Iris pigment epithelial cell (primary cell): ENCODE data around the gene MUC4.

Experiments
- DNase-seq: peaks from one replicate; pipeline ENCODE4 v3.0.0-alpha.2; 2011; ENCODE audit warnings: low read depth

MUC4 gene, protein sequence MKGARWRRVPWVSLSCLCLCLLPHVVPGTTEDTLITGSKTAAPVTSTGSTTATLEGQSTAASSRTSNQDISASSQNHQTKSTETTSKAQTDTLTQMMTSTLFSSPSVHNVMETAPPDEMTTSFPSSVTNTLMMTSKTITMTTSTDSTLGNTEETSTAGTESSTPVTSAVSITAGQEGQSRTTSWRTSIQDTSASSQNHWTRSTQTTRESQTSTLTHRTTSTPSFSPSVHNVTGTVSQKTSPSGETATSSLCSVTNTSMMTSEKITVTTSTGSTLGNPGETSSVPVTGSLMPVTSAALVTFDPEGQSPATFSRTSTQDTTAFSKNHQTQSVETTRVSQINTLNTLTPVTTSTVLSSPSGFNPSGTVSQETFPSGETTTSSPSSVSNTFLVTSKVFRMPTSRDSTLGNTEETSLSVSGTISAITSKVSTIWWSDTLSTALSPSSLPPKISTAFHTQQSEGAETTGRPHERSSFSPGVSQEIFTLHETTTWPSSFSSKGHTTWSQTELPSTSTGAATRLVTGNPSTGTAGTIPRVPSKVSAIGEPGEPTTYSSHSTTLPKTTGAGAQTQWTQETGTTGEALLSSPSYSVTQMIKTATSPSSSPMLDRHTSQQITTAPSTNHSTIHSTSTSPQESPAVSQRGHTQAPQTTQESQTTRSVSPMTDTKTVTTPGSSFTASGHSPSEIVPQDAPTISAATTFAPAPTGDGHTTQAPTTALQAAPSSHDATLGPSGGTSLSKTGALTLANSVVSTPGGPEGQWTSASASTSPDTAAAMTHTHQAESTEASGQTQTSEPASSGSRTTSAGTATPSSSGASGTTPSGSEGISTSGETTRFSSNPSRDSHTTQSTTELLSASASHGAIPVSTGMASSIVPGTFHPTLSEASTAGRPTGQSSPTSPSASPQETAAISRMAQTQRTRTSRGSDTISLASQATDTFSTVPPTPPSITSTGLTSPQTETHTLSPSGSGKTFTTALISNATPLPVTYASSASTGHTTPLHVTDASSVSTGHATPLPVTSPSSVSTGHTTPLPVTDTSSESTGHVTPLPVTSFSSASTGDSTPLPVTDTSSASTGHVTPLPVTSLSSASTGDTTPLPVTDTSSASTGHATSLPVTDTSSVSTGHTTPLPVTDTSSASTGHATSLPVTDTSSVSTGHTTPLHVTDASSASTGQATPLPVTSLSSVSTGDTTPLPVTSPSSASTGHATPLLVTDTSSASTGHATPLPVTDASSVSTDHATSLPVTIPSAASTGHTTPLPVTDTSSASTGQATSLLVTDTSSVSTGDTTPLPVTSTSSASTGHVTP (N-terminal part only)

DNA sequence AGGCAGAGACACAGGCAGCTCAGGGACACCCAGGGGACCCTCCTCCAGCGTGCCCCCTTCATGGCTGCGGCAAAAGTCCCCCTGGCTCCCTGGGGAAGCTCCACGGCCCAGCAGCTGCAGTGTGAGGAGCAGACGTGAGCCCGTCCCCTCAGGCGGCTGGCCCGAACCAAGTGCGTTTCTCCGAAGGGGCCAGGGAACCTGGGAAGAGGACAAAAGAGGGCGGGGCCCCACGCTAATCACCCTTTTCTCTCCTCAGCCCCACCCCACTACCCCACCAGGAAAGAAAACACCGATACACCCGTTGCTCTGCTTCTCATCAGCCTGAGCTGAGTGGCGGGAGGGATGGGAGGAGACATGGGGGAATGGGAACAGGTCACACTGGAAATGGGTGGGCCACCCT is at the start of gene MUC4:
Gene MUC4 (minus strand): TSS at position 174 of the 400 bp plus-strand sequence. CDS start 112 bp downstream, at position 62.
- no peak for DNase-seq

DNA sequence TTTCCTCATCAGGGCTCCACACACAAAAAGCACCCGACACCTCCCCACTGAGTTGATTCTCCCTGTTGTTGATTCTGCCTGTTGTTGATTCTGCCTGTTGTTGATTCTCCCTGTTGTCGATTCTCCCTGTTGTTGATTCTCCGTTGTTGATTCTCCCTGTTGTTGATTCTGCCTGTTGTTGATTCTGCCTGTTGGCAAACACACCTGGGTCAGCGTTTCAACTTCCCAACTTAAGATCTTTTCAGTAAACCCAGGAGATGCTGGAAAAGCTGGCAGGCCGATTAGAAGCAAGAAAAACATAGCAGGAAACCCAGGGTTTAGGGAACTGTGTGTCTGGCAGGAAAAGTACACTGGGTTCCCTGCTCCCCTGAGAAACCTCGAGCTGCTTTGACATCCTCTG is 48.7 kb upstream of the MUC4 start:
- DNase-seq = no peak

DNA sequence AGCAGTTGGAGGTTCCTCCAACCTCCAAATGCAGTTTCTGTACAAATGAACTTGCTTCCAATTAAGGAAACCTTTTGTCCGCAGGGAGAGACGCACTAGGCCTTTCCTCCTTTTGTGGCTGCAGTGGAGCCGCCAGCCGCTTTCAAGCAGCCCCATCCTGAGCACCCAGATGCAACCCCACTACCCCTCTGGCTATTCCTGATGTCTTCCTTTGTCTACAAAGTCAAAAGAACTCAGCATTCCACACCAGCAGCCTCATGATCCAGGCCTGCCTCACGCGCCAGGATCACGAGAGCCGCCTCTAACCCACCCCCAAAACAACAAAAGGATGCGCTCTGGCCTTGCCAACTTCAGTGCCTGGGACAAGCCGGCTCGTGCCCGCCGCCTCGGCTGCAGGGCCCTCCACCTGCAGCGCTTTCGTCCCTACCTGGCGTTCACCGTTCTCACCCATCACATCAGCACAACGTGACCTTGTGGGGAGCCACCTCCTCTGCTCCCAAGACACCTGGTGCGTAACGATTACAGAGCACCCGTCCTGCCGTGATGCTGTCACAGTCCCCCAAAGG is 48.2 kb upstream of the MUC4 start:
- DNase-seq = no peak

DNA sequence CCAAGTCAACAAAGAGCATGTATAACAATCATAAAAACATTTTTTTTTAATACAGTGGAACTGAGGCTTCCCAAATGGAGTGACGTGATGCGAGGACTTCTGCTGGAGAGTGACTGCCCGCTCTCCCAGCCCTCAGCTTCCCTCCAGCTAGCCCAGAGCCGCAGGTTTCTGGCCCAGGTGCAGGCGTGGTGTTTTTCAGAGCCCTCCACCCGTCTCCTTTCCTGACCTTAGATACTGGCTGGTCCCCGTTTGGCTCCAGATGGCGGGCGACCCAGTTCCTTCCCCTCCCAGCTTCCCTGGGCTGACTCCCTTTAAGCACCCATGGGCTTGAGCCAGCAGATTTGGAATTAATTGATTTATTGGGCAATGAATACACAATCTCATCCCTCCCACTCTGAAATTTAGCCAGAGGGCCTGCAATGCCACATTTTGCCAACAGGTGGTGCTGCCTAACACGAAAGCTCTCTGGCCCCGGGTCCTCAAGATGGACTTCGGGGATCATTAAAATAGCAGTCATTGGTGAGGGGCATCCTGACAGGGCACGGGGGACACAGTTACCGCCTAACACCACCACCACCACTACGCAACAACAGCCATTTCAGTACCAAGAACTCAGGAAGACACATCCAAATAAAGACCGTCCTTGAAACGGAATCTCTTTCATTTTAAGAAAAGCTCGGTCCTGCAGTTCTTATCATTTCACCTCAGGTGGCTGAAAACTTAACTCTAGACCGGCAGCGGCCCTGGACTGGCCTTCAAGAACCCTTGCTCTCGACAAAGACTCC is 47.5 kb upstream of the MUC4 start:
- DNase-seq = peak; percentile 47

DNA sequence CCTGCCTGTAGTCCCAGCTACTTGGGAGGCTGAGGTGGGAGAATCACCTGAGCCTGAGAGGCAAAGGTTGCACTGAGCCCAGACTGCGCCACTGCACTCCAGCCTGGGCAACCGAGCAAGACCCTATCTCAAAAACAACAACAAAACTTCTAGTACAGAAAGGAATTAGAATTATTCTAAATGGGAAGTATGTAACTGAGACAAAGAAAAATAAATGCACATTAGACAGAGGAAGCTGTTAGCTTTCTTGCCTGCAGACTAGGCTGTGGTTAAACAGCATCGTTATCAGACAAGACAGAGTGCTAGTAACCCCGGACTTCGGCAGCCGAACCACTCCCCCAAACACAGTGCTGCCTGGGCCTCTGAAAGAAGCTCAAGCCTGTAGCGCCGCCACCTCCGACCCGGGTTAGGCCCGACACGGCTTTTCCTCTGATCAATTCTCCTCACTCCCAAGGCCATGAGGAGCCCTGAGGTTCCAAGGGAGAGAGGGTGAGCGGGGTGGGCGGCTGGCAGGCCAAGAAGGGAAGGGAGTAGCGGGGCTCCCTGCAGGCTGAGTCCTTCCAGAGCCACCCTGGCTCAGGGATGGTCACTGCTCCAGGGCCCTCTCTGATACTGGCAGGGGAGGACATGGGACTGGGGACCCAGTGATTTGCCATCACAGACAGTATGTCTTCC is 44.8 kb upstream of the MUC4 start:
- no peak for DNase-seq

DNA sequence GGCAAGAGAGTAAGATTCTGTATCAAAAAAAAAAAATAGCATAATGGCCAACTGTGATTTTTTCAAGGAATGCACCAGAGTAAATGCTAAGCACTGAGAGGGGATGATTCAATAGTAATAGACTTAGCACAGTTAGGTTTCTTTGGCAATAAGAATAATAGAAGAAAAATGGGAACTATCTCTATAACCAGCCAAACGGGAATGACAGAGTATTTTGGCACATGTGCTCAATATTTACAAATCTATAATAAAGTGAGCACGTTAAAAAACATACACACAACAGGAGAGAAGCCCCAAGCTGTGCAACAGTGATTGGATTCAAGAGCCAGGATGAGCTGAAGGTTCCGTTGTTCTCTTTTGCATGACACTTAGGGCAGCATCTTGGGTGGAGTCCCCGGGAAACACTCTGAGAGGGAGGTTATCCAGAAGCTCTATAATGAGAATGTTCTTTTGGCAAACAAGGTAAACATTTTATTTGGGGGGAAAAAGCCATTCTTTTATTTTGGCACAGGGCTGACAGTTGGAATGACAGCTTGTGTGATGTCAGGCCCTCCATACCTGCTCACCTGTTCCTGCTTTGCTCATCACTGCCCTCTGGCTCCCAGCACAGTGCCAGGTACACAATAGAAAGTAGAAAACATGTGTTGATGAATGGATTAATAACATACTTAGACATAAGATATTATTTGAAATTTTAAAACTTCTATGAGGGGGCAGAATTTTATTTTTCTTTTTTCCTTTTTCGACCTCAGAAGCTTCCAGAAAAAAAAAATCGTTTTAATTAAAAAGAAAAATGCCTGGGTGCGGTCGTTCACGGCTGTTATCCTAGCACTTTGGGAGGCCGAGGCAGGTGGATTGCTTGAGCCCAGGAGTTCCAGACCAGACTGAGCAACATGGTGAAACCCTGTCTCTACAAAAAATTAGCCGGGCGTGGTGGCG is 44.0 kb upstream of the MUC4 start:
- DNase-seq = no peak

DNA sequence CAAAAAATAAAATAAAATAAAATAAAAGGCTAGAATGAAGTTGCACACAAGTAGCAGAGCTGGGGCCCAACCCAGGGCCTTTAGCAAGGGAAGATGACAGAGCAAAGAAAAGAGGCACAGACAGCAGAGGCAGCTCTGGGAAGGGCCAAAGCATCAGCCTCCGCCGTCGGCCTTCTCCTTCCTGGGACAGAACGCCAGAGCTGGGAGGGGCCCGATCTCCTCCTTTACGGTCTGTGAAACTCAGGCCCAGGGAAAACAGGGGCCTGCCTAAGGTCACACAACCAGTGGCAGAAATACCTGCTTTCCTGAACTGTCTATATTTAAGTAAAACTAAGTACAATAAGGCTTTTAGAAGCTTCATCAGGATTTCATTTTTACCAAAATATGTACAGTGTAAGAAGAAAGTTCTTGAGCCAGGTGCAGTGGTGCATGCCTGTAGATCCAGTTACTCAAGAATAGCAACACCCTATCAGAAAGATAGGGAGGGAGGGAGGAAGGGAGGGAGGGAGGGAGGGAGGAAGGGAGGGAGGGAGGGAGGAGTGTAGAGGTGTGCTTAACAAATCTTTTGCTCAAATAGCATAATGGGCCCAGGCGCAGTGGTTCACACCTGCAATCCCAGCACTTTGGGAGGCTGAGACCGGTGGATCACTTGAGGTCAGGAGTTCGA is 43.0 kb upstream of the MUC4 start:
- DNase-seq = no peak

DNA sequence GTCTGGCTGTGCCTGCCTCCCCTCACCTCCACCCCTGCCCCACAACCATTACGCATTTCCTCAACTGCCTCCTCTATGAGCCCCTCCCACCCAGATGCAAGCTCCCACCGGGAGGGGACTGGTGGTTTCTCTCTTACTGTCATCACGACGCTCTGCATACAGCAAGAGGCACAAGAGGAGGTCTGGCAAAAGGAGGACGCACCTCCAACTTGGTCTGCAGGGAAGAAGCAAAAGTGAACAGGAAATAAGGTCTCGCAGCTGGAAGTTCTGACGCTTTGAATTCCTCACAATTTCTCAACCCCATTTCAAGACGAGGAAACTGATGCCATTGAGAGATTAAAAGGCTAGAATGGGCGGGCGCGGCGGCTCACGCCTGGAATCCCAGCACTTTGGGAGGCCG is 42.3 kb upstream of the MUC4 start:
- no peak for DNase-seq

DNA sequence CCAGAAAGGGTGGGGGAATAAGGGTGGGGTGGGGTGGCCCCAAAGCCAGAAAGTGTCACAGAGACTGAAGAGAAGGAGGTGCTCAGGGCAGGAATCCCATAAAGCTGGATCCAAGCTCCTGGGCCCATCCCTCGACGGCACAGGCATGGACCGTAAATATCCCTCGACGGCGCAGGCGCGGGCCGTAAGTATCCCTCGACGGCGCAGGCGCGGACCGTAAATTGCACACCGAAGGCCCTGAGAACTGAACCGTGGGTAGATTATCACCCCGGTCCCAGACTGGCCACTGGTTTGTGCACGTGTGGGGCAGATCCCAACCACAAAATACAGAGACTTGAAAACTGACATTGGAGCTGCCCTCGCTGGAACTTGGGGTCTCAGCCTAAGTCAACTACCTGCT is 41.3 kb upstream of the MUC4 start:
- DNase-seq = no peak

DNA sequence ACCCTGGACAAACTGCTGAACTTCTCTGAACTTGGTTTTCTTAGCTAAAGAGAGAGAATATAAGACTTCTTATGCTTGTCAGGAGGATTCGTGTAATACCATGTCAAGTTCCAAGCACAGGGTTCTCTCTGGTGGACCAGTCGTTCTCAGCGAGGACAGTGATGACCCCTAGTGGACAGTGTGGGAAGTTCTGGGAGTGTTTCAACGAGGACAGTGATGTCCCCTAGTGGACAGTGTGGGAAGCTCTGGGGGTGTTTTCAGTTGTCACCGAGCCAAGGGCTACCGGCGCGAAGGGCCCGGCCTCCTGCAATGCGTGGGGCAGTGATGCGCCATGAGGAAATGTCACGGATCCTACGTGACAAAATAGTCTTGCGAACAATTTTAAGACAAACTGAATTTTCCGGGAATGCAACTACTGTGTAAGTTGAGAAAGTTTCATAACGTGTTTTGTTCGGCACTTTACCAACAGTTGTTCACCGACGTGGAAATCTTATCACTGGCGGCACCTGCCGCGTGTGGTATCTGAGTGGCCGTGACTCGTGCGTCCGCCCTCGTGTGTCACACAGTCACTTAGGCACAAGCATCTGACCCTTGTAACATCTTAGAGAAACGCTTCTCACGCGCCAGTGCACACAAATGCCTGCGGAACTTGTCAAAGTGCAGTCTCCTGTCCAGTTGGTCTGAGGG is 39.3 kb upstream of the MUC4 start:
- DNase-seq = peak; percentile 88

DNA sequence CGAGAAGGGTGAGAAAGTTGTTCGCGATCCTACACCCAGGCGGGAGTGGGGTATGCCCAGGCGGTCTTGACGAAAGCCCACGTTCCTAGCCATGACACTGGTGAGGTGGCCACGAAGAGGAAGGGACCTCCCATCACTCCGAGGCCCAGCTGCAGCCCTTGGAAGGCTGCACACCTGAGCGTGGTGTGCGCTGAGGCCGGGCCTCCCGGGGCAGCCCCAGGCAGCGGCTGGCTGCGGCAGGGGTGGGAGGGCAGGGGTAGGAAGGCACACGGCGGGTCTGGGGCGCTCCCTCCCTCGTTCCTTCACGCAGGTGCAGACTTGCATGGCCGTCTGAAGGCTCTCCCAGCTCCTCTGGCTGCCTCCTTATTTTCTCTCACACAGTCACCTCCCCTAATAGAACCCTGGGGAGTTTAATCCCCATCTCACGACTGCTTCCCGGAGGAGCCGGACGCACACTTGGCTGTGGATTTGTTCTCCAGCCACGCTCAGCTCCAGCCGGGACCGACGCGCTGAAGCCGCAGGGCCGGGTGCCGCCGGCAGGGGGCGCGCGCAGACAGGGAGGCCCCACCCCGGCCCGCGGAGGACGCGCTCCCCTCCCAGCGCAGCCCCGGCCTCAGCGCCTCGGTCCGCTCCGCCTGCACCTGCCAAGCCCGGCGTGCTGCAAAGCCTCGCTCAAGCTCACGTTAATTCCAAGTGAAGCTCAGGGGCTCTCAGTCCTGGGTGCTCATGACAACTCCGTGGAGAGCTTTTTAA is 37.8 kb upstream of the MUC4 start:
- DNase-seq = no peak

DNA sequence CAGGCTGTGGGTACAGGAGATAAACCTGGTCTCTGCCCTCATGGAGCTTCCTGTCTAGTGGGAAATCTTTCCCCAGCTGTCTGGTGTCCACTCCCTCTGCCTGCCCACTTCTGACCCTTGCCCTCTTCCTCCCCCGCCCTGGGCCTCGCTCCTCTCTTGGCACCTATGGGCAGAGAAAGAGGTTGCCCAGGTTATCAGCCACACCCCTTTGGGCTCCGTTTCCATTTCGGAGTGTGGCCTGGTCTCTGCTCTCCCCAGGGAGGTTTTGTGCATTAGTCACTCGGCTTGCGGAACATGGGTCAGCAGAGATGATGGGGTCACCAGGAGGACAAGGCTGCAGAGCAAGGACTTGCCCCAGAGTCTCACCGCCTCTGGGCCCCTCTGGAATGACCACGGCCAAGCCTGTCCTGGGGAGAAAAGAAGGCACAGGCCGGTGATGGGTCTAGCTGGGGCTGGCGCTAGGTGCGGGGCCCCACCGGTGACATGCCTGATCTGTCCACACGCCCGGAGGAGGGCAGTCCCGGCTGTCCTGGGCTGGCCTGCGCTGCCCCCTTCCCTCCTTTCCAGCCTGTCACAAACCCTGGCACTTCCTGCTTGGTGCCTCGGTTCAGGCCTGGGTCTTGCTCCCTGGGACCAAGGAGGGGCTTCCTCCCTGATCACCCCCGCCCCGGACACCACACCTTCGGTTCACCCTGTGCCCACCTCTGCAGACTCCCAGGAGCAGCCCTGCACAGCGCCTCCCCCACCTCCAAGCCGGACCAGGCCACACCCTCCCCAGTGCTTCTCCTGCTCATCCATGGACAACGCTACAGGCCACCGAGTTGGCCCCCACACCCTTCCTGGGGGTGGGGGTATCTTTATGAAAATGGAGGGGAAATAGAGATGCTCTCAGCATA is 35.6 kb upstream of the MUC4 start:
- DNase-seq = peak; percentile 86

DNA sequence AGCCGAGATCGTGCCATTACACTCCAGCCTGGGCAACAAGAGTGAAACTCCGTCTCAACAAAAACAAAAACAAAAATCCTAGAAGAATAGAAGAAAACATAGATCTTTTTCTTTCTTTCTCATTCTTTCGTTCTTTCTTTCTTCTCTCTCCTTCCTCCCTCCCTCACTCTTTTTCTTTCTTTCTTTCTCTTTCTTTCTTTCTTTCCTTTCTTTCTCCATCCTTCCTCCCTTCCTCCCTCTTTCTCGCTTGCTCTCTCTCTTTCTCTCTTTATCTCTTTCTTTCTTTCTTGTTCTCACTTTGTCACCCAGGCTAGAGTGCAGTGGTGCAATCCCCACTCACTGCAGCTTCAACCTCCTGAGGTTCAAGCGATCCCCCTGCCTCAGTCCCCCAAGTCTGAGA is 33.8 kb upstream of the MUC4 start:
- no peak for DNase-seq

DNA sequence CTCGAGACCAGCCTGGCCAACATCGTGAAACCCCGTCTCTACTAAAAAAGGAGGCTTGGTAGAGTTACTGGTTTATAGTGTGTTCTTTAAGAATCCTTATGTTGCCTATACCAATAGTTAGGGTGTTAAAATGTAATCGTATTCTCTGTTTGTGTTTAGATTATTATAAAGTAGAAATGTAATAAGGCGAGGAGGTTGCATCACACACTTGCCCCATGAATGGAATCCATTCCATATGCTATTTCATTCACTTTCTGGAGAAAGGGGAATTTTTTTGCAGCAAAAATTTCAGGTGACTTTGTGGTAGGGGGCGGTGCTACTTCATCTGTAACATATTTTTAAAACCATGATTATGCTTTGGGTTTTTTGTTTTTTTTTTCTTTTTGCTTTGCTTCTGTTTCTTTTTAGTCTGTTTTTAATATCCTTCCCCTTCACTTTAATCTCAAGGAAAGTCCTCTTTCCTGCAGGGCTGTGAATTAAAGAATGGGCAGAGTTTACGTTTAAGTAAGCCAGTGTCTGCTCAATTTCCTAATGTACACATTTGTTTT is 33.0 kb upstream of the MUC4 start:
- no peak for DNase-seq

DNA sequence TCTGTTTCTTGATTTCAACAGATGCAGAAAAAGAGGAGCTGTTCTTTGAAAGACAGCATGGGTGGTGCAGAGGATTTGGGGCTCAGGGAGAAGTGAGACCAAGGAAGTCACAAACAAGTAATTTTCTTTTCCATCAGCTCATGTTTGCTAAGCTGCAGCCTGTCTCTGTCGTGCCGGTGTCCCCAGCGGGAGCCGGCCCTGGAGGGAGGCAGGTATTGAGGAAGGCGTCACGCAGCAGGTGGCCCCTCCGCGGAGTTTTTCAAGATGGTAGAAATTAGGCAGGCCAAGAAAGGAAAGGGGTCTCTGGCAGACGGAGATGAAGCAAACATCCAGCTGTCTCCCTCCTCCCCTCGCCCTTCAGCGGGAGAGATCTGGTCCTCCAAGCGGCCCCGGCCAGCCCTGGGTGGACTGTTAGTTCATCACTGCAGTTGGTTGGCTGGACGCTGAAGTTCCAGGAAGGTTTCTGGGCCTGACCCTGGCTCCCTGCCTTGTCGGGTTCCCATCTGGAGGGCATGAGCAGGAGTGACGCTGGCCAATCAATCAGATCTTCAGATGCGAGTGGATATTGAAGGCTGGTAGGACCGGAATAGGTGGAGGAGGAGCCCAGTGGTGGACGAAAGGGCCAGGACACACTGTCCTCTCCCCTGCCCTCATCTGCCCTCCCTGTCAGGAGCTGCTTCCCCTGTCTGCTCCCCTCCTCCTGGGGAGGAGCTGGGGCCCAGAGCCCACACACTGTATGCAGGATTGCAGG is 27.7 kb upstream of the MUC4 start:
- no peak for DNase-seq
